OCI-LY3 (cell line): ENCODE results near the gene SH3GL3.

Experiments used
- H2AFZ ChIP-seq: fragments of 200-600, 300-600 bp; shearing (Covaris generic); 2 replicates; pipeline ENCODE4 v1.6.0; 2014; ENCODE audit warnings: antibody characterized with exemption, low read depth, low read length
- H3K27ac ChIP-seq: fragments of 200-600, 300-600 bp; sonication (generic); 2 replicates; pipeline ENCODE4 v1.5.1; 2014; ENCODE audit warnings: mild to moderate bottlenecking, low read length, moderate library complexity, mixed read lengths
- H3K27me3 ChIP-seq: fragments of 200-600, 300-600 bp; sonication (generic); 2 replicates; pipeline ENCODE4 v1.6.1; 2014; ENCODE audit warnings: low read depth, low read length, mixed read lengths
- H3K36me3 ChIP-seq: fragments of 200-600, 300-600 bp; sonication (generic); replicated peaks from 2 replicates; pipeline ENCODE3; 2014; ENCODE audit warnings: low read depth, low read length, mixed read lengths
- H3K4me1 ChIP-seq: fragments of 300-600, 200-600 bp; sonication (generic); 2 replicates; pipeline ENCODE4 v1.6.1; 2014; ENCODE audit warnings: low read length, mixed read lengths
- H3K4me2 ChIP-seq: fragments of 200-600, 300-600 bp; sonication (generic); 2 replicates; pipeline ENCODE4 v1.6.1; 2014; ENCODE audit warnings: low read length, mixed read lengths
- H3K4me3 ChIP-seq: fragments of 300-600, 200-600 bp; sonication (generic); 2 replicates; pipeline ENCODE4 v1.5.1; 2014; ENCODE audit warnings: antibody characterized with exemption, mild to moderate bottlenecking, low read length, moderate library complexity
- H3K79me2 ChIP-seq: fragments of 300-600, 200-600 bp; shearing (Covaris generic); 2 replicates; pipeline ENCODE4 v1.6.1; 2014; ENCODE audit warnings: mild to moderate bottlenecking, low read length, mixed read lengths
- H3K9ac ChIP-seq: fragments of 300-600, 200-600 bp; shearing (Covaris generic); 2 replicates; pipeline ENCODE4 v1.6.0; 2014; ENCODE audit warnings: mild to moderate bottlenecking, low read length, moderate library complexity
- H3K9me3 ChIP-seq: fragments of 200-600, 300-600 bp; shearing (Covaris generic); 2 replicates; pipeline ENCODE4 v1.6.1; 2014; ENCODE audit warnings: low read length, mixed read lengths; ENCODE audit not compliant: insufficient read depth
- H4K20me1 ChIP-seq: fragments of 200-600, 300-600 bp; sonication (generic); 2 replicates; pipeline ENCODE4 v1.6.1; 2016; ENCODE audit warnings: low read length, mixed read lengths; ENCODE audit not compliant: insufficient read depth
- EZH2phosphoT487 ChIP-seq: fragments of 200-600 bp; shearing (Covaris generic); IDR thresholded peaks from 2 replicates; pipeline ENCODE4 v1.6.1; 2018; ENCODE audit warnings: antibody characterized with exemption, mixed run types, low read depth
- TF ChIP-seq, protein P1 (sequence below): fragments of 200-600, 300-600 bp; sonication (generic); IDR thresholded peaks from 2 replicates; pipeline ENCODE4 v1.5.1; 2014; ENCODE audit warnings: antibody characterized with exemption, low read length, low read depth

SH3GL3 gene

DNA sequence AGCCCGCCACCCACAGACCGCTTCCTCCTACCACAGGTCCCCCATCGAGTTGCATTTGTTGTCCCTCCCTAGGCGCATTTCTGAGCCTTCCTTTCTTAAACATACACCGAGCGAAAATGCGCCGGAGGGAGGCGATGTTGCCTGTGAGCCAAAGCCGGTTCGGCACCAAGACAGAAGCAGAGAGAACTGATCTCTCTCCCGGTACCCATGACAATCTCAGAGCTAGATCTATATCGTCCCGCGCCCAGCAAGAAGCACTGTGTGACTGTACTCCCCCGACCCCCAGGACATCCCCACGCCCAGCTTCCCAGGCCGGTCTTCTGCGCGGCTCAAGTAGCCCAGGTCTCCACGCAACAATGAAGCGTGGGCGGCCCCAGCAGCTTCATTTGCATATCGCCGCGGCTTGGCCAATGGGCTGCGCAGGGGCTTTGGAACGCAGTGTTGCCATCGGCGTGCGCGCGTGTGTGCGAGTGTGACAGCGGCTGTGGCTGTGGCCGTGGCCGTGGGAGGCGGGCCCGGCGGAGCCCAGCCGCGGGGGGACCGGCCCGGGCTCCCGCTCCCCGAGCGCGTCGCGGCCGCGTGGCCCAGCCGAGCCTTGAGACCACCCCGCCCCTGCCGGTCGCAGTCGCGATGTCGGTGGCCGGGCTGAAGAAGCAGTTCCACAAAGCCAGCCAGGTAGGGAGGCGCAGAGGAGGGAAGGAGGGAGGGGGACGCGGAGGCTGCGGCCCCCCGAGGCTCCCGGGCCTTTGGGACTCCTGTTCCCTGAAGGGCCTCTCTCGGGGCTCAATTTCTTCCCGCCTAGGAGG lies at the start of gene SH3GL3:
SH3GL3 (plus strand) TSS at position 438 of the 806 bp plus-strand sequence; CDS start at position 631, 193 bp downstream.
- no peak within 1 kb of the TSS for H3K4me3 ChIP-seq
- H3K27me3 ChIP-seq = no peaks in the 10 kb centered on the region
- H3K4me2 ChIP-seq = no peak within 1 kb of the TSS
- H3K9me3 ChIP-seq = no peaks in the 10 kb centered on the region
- no peaks in the 10 kb centered on the region for H3K4me1 ChIP-seq
- no peak within 1 kb of the TSS for H3K27ac ChIP-seq
- H3K36me3 ChIP-seq = no peaks in the 10 kb centered on the region
- H2AFZ ChIP-seq = no peak within 1 kb of the TSS
- no peaks in the 10 kb centered on the region for H4K20me1 ChIP-seq
- no peak within 1 kb of the TSS for H3K9ac ChIP-seq
- no peak for TF ChIP-seq EZH2phosphoT487
- H3K79me2 ChIP-seq = no peaks in the 10 kb centered on the region

- H3K27ac ChIP-seq = no peak overlapping the region
- H3K4me3 ChIP-seq = no peak overlapping the region
- H3K27me3 ChIP-seq = peaks cover 53% of the 10 kb centered on the region
- H3K9me3 ChIP-seq = no peaks in the 10 kb centered on the region
- H3K79me2 ChIP-seq = no peaks in the 10 kb centered on the region
- H4K20me1 ChIP-seq = no peaks in the 10 kb centered on the region
- H3K4me2 ChIP-seq = no peak overlapping the region
- no peaks in the 10 kb centered on the region for H3K4me1 ChIP-seq
- no peaks in the 10 kb centered on the region for H3K36me3 ChIP-seq
- H2AFZ ChIP-seq = no peak overlapping the region
- TF ChIP-seq EZH2phosphoT487 = no peak
- TF ChIP-seq, protein P1, sequence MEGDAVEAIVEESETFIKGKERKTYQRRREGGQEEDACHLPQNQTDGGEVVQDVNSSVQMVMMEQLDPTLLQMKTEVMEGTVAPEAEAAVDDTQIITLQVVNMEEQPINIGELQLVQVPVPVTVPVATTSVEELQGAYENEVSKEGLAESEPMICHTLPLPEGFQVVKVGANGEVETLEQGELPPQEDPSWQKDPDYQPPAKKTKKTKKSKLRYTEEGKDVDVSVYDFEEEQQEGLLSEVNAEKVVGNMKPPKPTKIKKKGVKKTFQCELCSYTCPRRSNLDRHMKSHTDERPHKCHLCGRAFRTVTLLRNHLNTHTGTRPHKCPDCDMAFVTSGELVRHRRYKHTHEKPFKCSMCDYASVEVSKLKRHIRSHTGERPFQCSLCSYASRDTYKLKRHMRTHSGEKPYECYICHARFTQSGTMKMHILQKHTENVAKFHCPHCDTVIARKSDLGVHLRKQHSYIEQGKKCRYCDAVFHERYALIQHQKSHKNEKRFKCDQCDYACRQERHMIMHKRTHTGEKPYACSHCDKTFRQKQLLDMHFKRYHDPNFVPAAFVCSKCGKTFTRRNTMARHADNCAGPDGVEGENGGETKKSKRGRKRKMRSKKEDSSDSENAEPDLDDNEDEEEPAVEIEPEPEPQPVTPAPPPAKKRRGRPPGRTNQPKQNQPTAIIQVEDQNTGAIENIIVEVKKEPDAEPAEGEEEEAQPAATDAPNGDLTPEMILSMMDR = no peak
- no peak overlapping the region for H3K9ac ChIP-seq
Observed at GRCh38 chr15:83398626-83399025, 48.5 kb upstream of the SH3GL3 start.

GRCh38 chr15:83404121-83404520 lies 43.0 kb upstream of the SH3GL3 start:
- no peaks in the 10 kb centered on the region for H4K20me1 ChIP-seq
- H3K79me2 ChIP-seq = no peaks in the 10 kb centered on the region
- no peak overlapping the region for H3K27ac ChIP-seq
- H3K27me3 ChIP-seq = peaks cover 42% of the 10 kb centered on the region
- H3K36me3 ChIP-seq = no peaks in the 10 kb centered on the region
- H3K4me3 ChIP-seq = no peak overlapping the region
- H3K4me2 ChIP-seq = no peak overlapping the region
- TF ChIP-seq, protein P1 = no peak
- TF ChIP-seq EZH2phosphoT487 = no peak
- no peaks in the 10 kb centered on the region for H3K9me3 ChIP-seq
- no peak overlapping the region for H2AFZ ChIP-seq
- H3K4me1 ChIP-seq = no peaks in the 10 kb centered on the region
- no peak overlapping the region for H3K9ac ChIP-seq

- Histone ChIP-seq H3K79me2 (no peaks in the 10 kb centered on the region), H3K4me3 (no peak overlapping the region), H3K9ac (no peak overlapping the region), H3K36me3 (no peaks in the 10 kb centered on the region), H2AFZ (no peak overlapping the region), H3K27ac (no peak overlapping the region), H3K9me3 (no peaks in the 10 kb centered on the region), H3K27me3 (peaks cover 24% of the 10 kb centered on the region), H3K4me2 (no peak overlapping the region), H3K4me1 (peaks cover 15% of the 10 kb centered on the region), H4K20me1 (no peaks in the 10 kb centered on the region)
- no peak for TF ChIP-seq EZH2phosphoT487
- TF ChIP-seq, protein P1 = no peak
Observed at GRCh38 chr15:83410532-83410931, 36.6 kb upstream of the SH3GL3 start.
